NCI-H1417 (cell line): ENCODE results near the gene GFPT1.

Experiments
- DNase-seq, 3 experiments: peaks; one replicate each; lab custom pipeline; 2025; lab: John Stamatoyannopoulos, UW

GFPT1 gene

GRCh38 chr2:69316550-69316949 lies 70.5 kb downstream of the GFPT1 start:
- DNase-seq, result no peak

GRCh38 chr2:69315160-69315761 lies 71.8 kb downstream of the GFPT1 start:
- no peak for DNase-seq

GRCh38 chr2:69311024-69311416 lies 76.0 kb downstream of the GFPT1 start:
- DNase-seq, result no peak

GRCh38 chr2:69310111-69311023 lies 76.7 kb downstream of the GFPT1 start:
- no peak for DNase-seq

GRCh38 chr2:69309351-69310110 lies 77.5 kb downstream of the GFPT1 start:
- DNase-seq, result peak; percentile 26 to 92 (median 74)

- no peak for DNase-seq
Measured at GRCh38 chr2:69308338-69308737, 78.7 kb downstream of the GFPT1 start.

- no peak for DNase-seq
Measured at GRCh38 chr2:69307579-69308064, 79.4 kb downstream of the GFPT1 start.

- DNase-seq, result peak; percentile 51 to 77 (median 64)
Measured at GRCh38 chr2:69306822-69307578, 80.0 kb downstream of the GFPT1 start.

- DNase-seq, result peak in 1 of 3 experiments; percentile 40
Measured at GRCh38 chr2:69306393-69306821, 80.6 kb downstream of the GFPT1 start.

GRCh38 chr2:69305712-69306392 lies 81.2 kb downstream of the GFPT1 start:
- no peak for DNase-seq

- no peak for DNase-seq
Measured at GRCh38 chr2:69305166-69305565, 81.9 kb downstream of the GFPT1 start.

- DNase-seq, result no peak
Measured at GRCh38 chr2:69304656-69305055, 82.4 kb downstream of the GFPT1 start.

GRCh38 chr2:69300650-69301049 lies 86.4 kb downstream of the GFPT1 start:
- DNase-seq, result no peak

GRCh38 chr2:69299772-69300516 lies 87.1 kb downstream of the GFPT1 start:
- DNase-seq, result no peak

GRCh38 chr2:69298862-69299261 lies 88.2 kb downstream of the GFPT1 start:
- no peak for DNase-seq

- DNase-seq, result no peak
Measured at GRCh38 chr2:69298261-69298660, 88.8 kb downstream of the GFPT1 start.

- DNase-seq, result peak in 1 of 3 experiments; percentile 32
Measured at GRCh38 chr2:69297216-69297615, 89.8 kb downstream of the GFPT1 start.

- no peak for DNase-seq
Measured at GRCh38 chr2:69296421-69296820, 90.6 kb downstream of the GFPT1 start.

- no peak for DNase-seq
Measured at GRCh38 chr2:69292256-69292655, 94.8 kb downstream of the GFPT1 start.

- DNase-seq, result no peak
Measured at GRCh38 chr2:69291721-69292120, 95.3 kb downstream of the GFPT1 start.
